Muscle layer of colon (tissue), 2 donors: ENCODE results near the gene CABP1.
"Not testable (repeated sequence)": the region's sequence is repeated elsewhere in the genome, so short reads cannot be mapped to it uniquely, and the experiment has no call there.

Experiments used
- H3K27ac ChIP-seq: one replicate; pipeline ENCODE4 v1.7.0; 2013; ENCODE audit warnings: low read depth, mild to moderate bottlenecking, low read length, moderate library complexity
- H3K27me3 ChIP-seq, 2 donors: one replicate each; pipeline ENCODE4 v1.7.0; 2013; ENCODE audit warnings: low read length in 2 of 2, mild to moderate bottlenecking in 2 of 2; ENCODE audit not compliant: insufficient read depth in 2 of 2, control insufficient read depth in 1 of 2
- H3K36me3 ChIP-seq: one replicate; pipeline ENCODE4 v1.7.0; 2013; ENCODE audit warnings: mild to moderate bottlenecking, low read length; ENCODE audit not compliant: insufficient read depth
- H3K4me1 ChIP-seq: one replicate; pipeline ENCODE4 v1.7.0; 2013; ENCODE audit warnings: mild to moderate bottlenecking, low read length; ENCODE audit not compliant: insufficient read depth
- H3K4me3 ChIP-seq, 2 donors: one replicate each; pipeline ENCODE4 v1.7.0; 2013; ENCODE audit warnings: low read length in 2 of 2, low read depth in 1 of 2, mild to moderate bottlenecking in 1 of 2, moderate library complexity in 1 of 2
- H3K9ac ChIP-seq: one replicate; pipeline ENCODE4 v1.7.0; 2013; ENCODE audit warnings: low read length
- H3K9me3 ChIP-seq: one replicate; pipeline ENCODE4 v1.7.0; 2013; ENCODE audit warnings: mild to moderate bottlenecking, low read length
- donor health status: abdominal sarcoma.
- donor health status: Adenocarcinoma of cecum.

The CABP1 gene

DNA sequence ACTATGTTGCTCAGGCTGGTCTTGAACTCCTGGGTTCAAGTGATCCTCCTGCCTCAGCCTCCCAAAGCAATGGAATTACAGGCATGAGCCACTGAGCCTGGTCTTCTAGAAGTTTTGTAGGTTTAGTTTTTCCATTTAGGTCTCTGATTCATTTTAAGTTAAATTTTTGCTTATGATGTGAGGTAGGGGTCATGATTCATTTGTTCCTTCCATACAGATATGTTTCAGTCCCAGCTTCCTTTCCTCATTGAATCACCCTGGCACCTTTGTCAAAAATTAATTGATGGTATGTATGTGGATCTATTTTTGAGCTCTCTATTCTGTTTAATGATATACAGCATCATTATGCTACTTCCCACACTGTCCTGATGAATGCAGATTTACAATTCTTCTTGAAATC lies 25.6 kb upstream of the CABP1 start:
- H3K4me3 ChIP-seq, result no peak overlapping the region
- H3K27ac ChIP-seq, result no peak overlapping the region
- H3K4me1 ChIP-seq, result no peaks in the 10 kb centered on the region
- H3K36me3 ChIP-seq, result no peaks in the 10 kb centered on the region
- H3K27me3 ChIP-seq, result no peaks in the 10 kb centered on the region
- H3K9me3 ChIP-seq, result no peaks in the 10 kb centered on the region
- H3K9ac ChIP-seq, result no peak overlapping the region

DNA sequence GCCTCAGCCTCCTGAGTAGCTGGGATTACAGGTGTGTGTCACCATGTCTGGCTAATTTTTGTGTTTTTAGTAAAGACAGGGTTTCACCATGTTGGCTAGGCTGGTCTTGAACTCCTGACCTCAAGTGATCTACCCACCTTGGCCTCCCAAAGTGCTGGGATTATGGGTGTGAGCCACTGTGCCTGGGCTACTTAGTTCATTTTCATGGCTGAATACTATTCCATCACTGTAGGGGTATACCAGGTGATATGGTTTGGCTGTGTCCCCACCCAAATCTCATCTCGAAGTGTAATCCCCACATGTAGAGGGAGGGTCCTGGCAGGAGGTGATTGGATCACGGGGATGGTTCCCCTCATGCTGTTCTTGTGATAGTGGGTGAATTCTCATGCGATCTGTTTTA lies 23.2 kb upstream of the CABP1 start:
- H3K4me1 ChIP-seq, H3K9me3 ChIP-seq, H3K4me3 ChIP-seq, H3K36me3 ChIP-seq, H3K27me3 ChIP-seq, H3K9ac ChIP-seq, H3K27ac ChIP-seq: not testable (repeated sequence)

DNA sequence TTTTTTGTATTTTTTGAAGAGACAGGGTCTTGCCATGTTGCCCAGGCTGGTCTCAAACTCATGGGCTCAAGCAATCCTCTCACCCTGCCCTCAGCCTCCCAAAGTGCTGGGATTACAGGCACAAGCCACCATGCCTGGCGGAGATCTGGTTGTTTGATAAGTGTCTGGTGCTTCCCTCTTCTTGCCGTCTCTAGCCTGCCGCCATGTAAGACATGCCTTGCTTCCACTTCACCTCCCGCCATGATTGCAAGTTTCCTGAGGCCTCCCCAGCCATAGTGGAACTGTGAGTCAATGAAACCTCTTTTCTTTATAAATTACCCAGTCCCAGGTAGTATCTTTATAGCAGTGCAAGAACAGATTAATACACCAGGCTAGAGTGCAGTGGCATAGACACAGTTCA lies 22.7 kb upstream of the CABP1 start:
- H3K4me3 ChIP-seq, H3K27me3 ChIP-seq: not testable (repeated sequence)

DNA sequence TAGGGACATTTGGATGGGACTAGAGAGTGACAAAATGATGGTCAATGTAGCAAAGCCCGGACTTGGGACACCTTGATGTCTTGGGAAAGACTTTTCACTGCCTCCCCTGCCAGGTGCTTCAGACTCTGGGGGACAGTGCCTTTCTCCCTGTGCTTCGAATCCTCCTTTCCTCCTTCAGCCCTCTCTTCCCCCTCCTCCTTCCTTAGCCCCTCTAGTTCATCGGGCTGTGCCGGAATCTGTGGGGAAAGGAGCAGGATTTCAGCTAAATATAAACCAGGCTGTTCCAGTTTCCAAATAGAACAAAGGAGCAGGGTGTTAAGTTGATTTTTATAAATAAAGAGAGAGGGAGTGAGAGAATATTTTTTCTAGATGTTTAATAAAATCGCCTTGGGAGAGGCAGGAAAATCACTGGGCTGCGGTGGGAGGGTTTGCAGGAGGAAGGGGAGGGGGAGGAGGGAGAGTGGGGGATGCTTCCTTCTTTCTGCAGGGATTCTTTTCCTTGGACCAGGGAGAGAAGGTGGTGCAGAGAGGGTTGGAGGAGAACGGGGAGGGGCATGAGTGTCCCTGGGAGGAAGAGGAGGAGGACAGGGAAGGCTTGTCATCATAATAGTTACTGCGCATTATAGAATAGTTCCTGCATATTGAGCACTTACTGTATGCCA lies 21.3 kb upstream of the CABP1 start:
- no peak overlapping the region for H3K27ac ChIP-seq
- H3K9me3 ChIP-seq, result no peaks in the 10 kb centered on the region
- H3K36me3 ChIP-seq, result no peaks in the 10 kb centered on the region
- no peak overlapping the region for H3K4me3 ChIP-seq
- H3K9ac ChIP-seq, result no peak overlapping the region
- H3K27me3 ChIP-seq, result no peaks in the 10 kb centered on the region
- H3K4me1 ChIP-seq, result no peaks in the 10 kb centered on the region

More for the DNA sequence above, 22.7 kb upstream of the CABP1 start:
- not testable (repeated sequence) for H3K9ac ChIP-seq, H3K9me3 ChIP-seq, H3K4me1 ChIP-seq, H3K36me3 ChIP-seq, H3K27ac ChIP-seq

DNA sequence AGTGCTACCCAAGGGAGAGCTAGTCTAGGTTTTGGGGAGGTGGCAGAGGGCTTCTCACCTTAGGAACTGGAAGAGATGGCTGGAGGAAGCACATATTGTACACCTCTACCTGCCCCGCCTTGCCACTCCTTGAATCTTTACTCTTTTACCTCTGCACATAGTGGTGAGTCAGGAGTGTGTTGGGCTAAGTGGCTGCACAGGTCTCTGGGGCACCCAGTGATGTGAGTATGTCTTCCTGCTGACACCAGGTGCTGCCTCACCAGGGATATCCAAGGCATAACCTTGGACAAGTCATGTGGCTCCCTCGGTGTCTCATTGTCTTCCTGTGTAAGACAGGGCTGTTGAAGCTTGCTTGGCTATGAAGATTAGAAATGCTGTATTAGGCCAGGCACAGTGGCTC lies 19.8 kb upstream of the CABP1 start:
- no peaks in the 10 kb centered on the region for H3K27me3 ChIP-seq
- no peaks in the 10 kb centered on the region for H3K36me3 ChIP-seq
- no peak overlapping the region for H3K4me3 ChIP-seq
- no peak overlapping the region for H3K27ac ChIP-seq
- H3K4me1 ChIP-seq, result no peaks in the 10 kb centered on the region
- no peak overlapping the region for H3K9ac ChIP-seq
- H3K9me3 ChIP-seq, result no peaks in the 10 kb centered on the region

DNA sequence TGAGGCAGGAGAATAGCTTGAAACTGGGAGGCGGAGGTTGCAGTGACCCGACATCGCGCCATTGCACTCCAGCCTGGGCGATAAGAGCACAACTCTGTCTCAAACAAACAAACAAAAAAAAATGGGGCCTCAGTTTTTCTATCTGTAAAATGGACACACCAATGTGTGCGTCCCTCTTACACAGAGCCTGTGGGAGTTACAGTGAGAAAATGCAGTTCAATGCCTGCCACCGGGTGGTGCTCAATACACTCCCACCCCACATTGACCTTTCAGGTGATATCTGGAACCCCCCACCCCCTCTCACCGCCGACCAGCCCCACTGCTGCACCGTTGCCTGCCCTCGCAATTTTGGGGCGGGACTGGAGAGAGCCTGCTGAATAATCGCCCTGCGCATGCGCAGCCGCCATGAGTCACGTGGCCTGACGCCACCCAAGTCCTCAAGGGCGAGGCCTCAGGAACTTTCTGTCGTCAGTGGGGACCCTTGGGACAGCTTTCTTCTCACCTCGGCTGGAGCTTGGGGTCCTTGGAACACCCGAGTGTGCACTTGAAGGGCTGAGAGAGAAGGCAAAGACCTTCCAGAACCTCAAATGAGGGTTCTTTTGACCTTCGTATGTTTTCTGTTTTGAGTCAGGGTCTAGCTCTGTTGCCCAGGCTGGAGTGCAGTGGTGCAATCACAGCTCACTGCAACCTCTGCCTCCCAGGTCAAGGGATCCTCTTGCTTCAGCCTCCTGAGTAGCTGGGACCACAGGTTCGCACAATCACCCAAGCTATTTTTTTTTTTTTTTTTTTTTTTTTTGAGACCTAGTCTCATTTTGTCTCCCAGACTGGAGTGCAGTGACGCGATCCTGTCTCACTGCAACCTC lies 14.6 kb upstream of the CABP1 start:
- no peak overlapping the region for H3K4me3 ChIP-seq
- no peaks in the 10 kb centered on the region for H3K36me3 ChIP-seq
- H3K9ac ChIP-seq, result no peak overlapping the region
- H3K27ac ChIP-seq, result no peak overlapping the region
- no peaks in the 10 kb centered on the region for H3K27me3 ChIP-seq
- H3K4me1 ChIP-seq, result no peaks in the 10 kb centered on the region
- no peaks in the 10 kb centered on the region for H3K9me3 ChIP-seq

DNA sequence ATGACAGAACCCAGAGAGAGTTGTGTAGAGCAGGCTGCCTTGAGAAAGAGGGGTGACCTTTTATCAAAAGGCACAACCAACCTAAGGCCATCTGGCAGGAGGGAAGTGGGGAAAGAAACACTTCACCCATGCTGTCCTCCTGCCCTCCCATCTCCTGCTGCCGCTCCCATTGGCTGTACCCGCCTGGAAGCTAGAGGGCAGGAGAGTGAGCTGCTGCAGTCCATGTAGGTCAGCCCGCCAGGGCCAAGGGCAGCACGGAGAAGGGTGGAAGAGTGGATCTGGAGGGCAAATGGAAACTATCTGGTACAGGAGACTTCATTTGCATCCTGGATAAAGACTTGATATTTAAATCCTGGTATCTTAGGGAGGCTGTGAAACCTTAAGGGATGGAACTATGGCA lies 11.5 kb upstream of the CABP1 start:
- Histone ChIP-seq H3K9me3 (no peaks in the 10 kb centered on the region), H3K27me3 (no peaks in the 10 kb centered on the region), H3K36me3 (no peaks in the 10 kb centered on the region), H3K4me3 (no peak overlapping the region), H3K9ac (no peak overlapping the region), H3K4me1 (no peaks in the 10 kb centered on the region), H3K27ac (no peak overlapping the region)

DNA sequence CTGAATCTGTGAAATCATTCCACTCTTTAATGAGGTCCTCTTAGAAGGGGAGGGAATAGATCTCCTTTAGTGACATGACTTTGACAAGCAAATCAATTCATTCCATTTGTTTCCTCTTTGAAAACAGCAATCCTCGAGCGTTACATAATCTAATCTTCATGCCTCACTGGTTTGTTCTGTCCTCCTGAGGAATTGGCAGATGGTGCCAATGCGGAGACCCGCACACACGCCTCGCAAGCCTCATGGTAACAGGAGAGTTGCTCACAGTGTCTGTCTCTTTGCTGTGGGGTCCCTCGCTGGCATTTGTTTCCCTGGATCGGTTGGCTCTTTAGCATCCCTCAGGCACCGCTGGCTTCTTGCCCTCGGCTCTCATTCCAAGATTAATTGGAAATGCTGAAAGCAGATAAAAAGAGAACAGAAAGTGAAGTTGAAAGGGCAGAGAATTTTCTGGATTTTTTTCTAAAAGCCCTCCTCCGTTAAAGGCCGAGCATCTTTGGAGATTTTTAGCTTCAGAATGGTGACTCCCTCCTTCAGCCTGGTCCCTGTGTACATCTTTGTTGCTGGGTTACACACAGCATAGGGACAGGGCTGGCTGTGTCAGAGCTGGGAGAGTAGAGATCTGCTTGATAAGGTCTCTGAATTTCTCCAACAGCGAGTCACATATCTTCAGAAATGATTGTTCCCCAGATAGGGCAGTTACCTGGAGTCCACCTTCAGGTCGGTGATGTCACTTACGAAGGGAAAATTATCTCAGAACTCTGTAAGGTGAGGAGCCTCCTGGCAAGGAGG lies 10.1 kb upstream of the CABP1 start:
- no peaks in the 10 kb centered on the region for H3K36me3 ChIP-seq
- no peak overlapping the region for H3K27ac ChIP-seq
- no peak overlapping the region for H3K4me3 ChIP-seq
- H3K9me3 ChIP-seq, result no peaks in the 10 kb centered on the region
- no peaks in the 10 kb centered on the region for H3K27me3 ChIP-seq
- H3K4me1 ChIP-seq, result no peaks in the 10 kb centered on the region
- H3K9ac ChIP-seq, result no peak overlapping the region

DNA sequence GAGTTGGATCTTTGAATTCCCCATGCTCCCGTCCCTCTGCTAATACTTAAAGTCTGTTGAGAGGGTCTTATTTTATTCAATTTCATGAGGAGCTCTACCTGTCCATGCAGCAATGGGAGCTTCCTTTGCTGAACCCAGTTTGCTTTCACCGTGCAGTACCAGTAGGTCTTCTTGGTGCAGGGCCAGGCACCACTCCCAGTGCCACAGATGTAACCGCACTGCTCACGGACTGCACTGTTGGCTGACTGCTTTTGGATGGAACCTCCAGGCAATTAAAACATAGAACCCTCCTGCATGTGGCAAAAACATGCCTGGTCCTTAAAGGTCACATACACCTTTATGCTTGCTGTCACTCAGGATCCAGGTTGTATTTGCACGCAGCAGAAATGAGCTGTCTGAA lies 9.3 kb upstream of the CABP1 start:
- no peak overlapping the region for H3K9ac ChIP-seq
- H3K27me3 ChIP-seq, result no peaks in the 10 kb centered on the region
- no peaks in the 10 kb centered on the region for H3K36me3 ChIP-seq
- no peaks in the 10 kb centered on the region for H3K4me1 ChIP-seq
- H3K27ac ChIP-seq, result no peak overlapping the region
- no peaks in the 10 kb centered on the region for H3K9me3 ChIP-seq
- H3K4me3 ChIP-seq, result no peak overlapping the region

DNA sequence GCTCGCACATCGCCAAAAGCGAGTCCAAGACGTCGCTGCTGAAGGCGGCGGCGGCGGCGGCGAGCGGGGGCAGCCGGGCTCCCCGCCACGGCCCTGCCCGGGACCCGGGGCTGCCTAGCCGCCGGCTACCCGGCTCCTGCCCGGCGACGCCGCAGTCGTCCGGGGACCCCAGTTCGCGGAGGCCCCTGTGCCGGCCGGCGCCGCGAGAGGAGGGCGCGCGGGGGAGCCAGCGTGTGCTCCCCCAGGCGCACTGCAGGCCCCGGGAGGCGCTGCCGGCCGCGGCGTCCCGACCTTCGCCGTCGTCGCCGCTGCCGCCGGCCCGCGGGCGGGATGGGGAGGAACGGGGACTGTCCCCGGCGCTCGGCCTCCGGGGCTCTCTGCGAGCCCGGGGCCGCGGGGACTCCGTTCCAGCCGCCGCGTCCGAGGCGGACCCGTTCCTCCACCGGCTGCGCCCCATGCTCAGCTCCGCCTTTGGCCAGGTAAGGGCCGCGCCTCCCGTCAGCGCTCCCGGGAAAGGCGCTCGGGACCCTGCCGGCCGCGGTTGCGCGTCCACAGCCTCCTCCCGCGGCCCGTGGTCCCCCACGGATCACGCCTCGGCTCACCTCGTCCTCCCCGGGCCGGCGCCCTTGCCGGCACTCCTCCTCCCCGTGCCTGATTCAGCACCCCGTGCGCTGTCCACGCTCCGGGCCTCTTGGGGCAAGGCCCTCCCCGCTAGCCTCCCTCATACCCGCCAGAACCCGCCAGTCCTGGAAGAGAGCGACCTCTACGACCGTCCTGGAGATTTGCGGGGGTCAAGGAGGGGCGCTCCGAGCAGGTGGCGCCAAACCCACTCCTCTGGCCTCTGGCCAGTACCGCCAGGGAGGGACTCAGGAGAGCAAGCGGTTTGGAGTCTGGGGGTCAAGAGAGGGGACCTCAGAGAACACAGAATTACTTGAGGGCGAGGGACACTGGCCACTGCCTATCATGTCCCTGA lies 721 bp downstream of the CABP1 start:
- Histone ChIP-seq H3K9me3 (no peaks in the 10 kb centered on the region), H3K9ac (no peak overlapping the region), H3K4me1 (peaks cover 6% of the 10 kb centered on the region), H3K4me3 (no peak overlapping the region), H3K27ac (no peak overlapping the region), H3K27me3 (peaks cover 38 to 47% of the 10 kb centered on the region in 2 donors), H3K36me3 (no peaks in the 10 kb centered on the region)

DNA sequence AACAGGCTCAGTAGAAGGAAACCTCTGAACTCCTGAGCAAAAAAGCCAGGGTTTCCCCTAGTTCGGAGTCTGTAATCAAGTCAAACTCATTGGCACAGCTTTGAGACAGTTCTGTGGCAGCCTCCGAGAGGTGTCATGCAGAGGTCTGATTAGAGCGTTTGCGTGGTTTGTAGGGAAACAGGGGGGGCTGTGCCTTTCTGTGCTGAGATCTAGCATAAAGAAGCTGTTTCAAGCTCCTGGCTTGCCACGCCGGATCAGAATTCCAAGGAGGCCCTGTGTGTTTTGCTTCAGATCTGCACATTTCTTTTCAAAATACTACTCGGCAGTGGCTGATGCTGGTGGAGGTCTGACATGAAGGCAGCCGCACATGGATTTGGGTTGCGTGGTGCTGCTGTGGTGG lies 1.7 kb downstream of the CABP1 start:
- Histone ChIP-seq H3K27me3 (peaks cover 38 to 47% of the 10 kb centered on the region in 2 donors), H3K9me3 (no peaks in the 10 kb centered on the region), H3K9ac (no peak overlapping the region), H3K36me3 (no peaks in the 10 kb centered on the region), H3K4me1 (peaks cover 6% of the 10 kb centered on the region), H3K4me3 (no peak overlapping the region), H3K27ac (no peak overlapping the region)
